Hematopoietic multipotent progenitor cell treated with erythropoietin and hydrocortisone succinate and interleukin-3 and kit ligand, for 15 days (in vitro differentiated cells): ENCODE data around the gene ARPC1A.
"Not testable (repeated sequence)": the region's sequence is repeated elsewhere in the genome, so short reads cannot be mapped to it uniquely, and the experiment has no call there.

Source experiments
- DNase-seq: peaks from one replicate; pipeline ENCODE4 v3.0.0-alpha.2; 2015; ENCODE audit warnings: low spot score

Gene ARPC1A

DNA sequence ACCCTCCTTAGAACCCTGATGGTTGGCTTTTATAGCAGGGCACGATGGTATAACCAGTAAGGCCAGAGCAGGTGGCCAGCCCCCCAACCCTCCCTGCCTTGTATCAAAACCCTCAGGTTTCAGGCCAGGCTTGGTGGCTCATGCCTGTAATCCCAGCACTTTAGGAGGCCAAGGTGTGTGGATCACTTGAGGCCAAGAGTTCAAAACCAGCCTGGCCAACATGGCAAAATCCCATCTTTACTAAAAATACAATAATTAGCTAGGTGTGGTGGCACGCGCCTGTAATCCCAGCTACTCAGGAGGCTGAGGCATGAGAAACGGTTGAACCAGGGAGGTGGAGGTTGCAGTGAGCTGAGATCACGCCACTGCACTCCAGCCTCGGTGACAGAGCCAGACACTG, 3.0 kb upstream of the ARPC1A start:
- not testable (repeated sequence) for DNase-seq

DNA sequence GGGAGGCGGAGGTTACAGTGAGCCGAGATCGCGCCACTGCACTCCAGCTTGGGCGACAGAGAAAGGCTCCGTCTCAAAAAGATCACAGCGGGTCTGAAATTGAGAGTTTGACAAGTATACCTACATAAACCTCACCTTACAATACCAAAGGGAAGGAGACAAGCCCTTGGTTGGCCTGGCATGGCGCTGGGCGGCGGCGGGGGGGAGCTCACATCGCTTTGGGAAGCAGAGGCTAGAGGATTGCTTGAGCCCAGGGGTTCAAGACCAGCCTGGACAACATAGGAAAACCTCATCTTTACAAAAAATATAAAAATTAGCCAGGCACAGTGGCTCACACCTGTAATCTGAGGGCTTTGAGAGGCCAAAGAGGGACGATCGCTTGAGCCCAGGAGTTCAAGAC, 1.1 kb upstream of the ARPC1A start:
- no peak for DNase-seq

DNA sequence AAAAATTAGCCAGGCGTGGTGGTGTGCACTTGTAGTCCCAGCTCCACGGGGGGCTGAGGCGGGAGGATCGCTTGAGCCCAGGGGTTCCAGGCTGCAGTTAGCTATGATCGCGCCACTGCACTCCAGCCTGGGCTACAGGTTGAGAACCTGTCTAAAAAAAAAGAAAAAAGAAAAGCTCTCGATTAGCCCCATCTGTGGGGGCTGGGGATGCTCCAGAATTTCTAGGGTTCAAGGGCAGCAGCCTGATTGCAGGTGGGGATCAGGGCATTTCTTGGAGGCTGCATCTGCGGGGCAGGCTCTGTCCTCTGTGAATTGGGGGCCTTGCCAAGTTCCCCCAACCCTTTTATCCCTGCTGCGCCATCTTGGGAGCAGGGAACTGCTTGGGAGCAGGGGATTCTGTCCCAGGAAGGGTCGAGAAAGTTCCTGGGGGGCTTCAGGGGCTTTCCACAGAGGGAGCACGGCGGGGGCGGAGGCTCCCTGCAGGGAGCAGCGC, 651 bp upstream of the ARPC1A start:
- DNase-seq, result no peak

DNA sequence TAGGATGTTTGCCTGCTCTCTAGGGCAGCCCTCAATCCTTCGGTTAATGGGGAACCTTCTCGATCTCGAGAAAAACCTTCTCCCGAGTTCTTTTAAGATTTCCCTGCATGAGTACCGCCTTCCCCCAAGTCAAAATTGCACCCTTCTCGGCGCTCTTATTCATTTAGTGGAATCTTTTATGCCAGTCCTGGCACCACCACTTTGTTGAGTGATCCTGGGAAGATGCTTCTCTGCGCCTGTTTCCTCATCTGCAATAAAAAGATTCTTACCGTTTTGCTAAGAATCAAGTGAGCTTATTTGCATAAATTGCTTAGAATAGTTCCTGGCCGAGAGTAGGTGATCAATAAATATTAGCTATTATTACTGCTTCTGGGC, 697 bp downstream of the ARPC1A start:
- no peak for DNase-seq

GRCh38 chr7:99330314-99330961, 4.7 kb downstream of the ARPC1A start:
- peak; percentile 35 for DNase-seq

- DNase-seq, result no peak
Measured at GRCh38 chr7:99331002-99331401, 5.3 kb downstream of the ARPC1A start.

DNA sequence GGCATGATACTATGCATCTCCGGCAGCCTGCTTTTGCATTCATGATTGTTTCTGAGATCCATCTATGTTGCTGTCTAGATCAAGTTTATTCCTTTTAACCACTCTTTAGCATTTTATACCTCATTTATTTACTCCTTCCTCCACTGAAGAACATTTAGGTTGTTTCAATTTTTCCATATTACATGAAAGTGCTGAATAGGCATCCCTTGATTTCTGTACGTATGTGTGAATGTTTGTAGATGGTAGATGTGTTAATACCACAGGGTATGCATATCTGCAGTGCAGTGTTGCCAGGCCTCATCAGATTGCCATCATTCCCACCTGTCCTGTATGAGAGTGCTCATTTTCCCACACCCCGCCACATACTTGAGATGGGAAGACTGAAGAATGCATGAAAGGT, 13.9 kb downstream of the ARPC1A start:
- no peak for DNase-seq

DNA sequence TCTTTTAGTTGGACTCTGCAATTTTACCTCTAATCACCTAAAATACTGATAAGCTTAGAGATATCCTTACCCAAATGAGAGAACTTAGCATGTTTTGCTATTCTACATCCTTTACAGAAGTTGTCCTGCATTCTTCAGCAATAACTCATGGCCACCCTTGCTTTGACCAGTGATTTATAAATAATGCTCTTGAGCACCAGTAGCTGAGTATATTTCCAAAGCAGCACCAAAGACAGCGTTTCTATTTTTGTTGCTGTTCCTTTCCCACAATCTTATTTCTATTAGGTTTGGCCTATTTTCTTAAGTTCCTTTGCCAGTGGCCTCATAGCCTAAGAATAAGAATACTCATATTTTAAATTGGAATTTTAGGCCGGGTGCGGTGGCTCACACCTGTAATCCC, 15.0 kb downstream of the ARPC1A start:
- DNase-seq, result no peak

DNA sequence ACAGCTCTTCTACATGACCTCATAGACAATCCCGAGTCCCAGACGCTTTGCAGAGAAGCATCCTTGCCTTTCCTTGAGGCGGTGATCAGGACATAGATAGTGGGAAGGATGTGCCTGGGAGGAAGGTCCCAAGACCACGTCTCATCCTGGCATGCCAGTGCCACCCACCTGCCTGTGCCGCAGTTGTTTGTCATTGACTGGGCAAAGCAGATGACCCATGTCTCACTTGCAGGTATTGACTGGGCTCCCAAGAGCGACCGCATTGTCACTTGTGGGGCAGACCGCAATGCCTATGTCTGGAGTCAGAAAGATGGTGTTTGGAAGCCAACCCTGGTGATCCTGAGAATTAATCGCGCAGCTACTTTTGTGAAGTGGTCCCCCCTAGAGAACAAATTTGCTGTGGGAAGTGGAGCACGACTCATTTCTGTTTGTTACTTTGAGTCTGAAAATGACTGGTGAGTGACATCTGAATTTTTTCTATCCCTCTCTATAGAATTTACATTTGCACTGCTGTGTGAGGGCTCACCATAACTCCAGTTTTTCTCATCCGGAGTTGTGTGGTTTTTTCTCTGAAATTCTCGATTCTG, 18.5 kb downstream of the ARPC1A start:
- DNase-seq, result no peak

DNA sequence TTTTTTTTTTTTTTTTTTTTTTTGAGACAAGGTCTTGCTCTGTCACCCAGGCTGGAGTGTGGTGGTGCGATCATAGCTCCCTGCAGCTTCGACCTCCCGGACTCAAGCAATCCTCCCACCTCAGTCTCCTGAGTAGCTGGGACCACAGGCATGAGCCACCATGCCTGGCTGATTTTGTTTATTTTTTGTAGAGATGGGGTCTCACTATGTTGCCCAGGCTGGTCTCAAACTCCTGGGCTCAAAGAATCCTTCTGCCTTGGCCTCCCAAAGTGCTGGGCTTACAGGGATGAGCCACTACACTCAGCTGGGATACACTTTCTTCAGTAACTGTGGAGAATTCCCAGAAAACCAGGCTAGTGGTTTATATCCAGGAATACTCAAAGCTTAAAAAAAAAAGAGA, 24.9 kb downstream of the ARPC1A start:
- not testable (repeated sequence) for DNase-seq

DNA sequence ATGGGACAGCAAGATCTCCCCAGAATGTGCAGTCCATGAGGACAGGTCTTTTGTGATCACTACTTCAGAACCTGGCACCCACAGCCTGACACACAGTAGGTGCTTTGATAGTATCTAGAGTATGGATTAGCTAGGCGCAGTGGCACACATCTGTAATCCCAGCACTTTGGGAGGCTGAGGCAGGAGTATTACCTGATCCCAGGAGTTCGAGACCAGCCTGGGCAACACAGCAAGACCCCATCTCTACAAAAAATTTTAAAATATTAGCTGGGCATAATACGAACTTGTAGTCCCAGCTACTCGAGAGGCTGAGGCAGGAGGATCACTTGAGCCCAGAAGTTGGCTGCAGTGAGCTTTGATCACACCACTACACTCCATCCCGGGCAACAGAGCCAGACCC, 26.5 kb downstream of the ARPC1A start:
- no peak for DNase-seq

DNA sequence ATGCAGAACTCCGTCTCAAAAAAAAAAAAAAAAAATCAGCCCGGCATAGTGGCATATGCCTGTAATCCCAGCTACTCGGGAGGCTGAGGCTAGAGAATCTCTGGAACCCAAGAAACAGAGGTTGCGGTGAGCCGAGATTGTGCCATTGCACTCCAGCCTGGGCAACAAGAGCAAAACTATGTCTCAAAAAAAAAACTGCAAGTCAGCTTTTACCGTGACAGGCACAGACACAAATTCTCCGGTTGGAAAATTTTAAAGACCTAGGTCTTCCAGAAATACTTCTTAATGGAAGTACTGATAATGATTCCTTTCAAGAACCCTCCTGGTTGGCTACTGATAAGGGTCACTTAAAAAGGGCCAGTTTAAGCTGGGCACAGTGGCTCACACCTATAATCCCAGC, 29.4 kb downstream of the ARPC1A start:
- DNase-seq, result no peak

DNA sequence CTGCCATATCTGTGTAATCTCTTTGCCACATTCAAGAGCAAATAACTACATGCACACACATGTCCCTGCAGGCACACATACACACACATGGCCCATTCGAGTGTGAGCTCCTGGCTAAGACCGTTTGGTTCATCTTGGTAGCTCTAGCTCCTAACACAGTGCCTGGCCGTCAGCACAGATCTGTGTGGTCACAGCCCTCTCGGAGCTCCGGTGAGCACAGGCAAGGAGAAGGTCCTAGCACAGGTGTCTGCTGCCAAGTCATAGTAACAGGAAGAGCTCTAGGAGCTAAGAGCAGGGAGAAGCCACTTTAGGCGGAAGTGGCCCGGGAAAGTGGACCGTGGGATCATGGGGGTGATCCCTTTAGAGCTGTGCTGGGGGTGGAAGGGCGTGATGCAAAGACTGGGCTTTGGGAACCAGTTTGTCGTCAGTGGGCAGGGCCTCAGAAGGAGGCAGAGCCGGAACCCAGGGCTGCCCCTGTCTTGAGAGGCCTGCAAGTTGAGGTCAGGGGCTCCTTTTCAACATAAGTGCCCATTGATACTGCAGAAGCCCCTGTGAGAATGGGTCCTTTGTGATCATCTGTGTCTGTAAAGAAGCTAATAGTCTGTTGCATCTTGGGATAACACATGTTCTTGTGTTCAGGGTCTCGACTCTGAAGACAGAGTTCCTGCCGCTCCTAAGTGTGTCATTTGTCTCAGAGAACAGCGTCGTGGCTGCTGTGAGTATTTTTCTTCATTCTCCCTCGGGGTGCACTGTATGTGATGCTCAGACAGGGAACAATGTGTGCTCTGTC, 32.2 kb downstream of the ARPC1A start:
- DNase-seq, result no peak

- DNase-seq, result not testable (repeated sequence)
Measured at GRCh38 chr7:99358521-99358920, 32.8 kb downstream of the ARPC1A start.

DNA sequence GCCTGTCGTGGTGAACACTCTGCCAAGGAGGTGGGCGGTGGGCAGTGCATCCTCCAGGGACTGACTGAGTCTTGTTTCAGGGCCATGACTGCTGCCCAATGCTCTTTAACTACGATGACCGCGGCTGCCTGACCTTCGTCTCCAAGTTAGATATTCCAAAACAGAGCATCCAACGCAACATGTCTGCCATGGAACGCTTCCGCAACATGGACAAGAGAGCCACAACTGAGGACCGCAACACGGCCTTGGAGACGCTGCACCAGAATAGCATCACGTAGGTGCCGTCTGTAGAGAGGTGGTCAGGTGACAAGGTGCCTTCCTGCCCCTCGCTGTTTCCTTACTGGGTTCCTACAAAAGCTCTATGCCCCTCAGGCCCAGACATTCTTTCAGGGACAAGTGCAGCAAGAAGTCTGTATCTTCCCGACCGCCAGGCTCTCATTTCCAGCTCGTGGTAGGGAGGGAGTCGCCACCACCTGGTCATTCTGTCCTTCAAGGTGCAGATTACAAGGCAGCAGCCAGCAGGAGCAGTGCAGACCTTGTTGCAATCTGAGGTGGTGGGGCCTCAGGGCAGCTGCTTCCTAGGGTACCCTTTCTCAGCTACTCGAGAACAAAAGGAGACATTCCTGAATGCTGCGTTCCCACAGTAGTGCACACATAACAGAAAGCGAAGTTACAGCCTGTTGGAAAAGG, 33.9 kb downstream of the ARPC1A start:
- no peak for DNase-seq

- no peak for DNase-seq
Measured at GRCh38 chr7:99362801-99363200, 37.1 kb downstream of the ARPC1A start.

DNA sequence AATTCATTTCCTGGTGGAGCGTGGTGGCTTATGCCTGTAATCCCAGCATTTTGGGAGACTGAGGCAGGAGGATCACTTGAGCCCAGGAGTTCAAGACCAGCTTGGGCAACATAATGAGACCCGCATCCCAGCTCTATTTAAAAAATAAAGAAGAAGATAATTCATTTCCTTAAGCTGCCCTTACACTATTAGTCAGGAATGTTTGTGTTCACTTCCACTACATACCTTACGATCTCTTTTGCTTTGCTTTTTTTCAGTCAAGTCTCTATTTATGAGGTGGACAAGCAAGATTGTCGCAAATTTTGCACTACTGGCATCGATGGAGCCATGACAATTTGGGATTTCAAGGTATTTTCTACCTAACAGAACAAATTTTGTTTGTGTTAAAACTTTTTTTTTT, 37.6 kb downstream of the ARPC1A start:
- DNase-seq, result no peak

GRCh38 chr7:99365318-99366141, 39.8 kb downstream of the ARPC1A start:
- peak; percentile 60 for DNase-seq

GRCh38 chr7:99366646-99367045, 40.9 kb downstream of the ARPC1A start:
- DNase-seq, result no peak

DNA sequence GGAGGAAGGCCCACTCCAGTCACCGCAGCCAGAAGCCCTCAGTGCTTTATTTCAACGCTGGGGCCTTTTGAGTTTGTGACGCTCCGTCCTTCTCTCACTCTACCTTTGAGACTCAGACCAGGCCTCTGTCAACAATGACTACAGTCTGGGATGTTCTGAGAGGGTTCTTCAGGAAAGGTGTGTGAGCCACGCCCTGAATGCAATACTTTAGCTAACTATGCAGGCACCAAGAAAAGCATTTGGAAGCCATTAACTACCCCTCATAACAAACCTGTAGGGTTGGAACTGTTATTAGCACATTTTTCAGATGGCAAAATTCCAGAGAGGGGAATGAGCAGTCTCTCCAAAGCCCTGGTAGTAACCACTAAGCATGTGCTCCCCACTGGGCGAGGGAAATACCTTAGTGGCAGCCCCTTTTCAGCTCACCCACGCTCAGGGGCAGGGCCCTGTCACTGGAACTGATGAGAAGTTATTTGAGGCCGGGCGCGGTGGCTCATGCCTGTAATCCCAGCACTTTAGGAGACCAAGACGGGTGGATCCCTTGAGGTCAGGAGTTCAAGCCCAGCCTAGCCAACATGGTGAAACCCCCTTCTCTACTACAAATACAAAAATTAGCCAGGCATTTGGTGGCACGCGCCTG, 43.2 kb downstream of the ARPC1A start:
- no peak for DNase-seq

DNA sequence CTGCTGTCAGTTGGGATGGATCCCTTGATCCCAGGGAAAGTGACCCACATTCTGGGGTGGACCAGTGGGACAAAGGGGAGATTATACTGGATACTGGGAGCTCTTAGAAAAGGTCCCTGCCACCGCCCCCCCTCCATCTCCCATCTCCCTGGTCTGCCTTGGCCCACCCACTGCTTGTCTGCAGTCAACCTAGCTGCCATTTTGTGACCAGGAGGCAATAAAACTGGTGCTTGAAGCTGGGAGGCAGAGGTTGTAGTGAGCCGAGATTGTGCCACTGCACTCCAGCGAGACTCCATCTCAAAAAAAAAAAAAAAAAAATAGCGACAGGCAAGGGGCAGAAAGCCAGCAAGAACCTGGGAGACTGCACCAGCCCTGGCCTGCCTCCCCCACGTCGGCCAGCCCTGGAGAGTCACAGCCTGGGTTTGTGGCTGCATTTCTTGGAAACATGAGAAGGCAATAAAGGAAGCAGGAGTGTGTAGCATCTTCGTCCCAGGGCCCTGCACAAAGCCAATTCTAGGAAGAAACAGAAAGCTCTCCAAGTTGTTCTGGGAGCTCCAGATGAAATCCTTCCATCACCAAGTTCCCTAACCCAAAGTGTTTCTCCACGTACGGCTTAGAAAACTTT, 44.2 kb downstream of the ARPC1A start:
- DNase-seq, result no peak
